ENCODE results near the gene DYNLT4.

GRCh38 chr1:44783697-44784093, 23.5 kb downstream of the DYNLT4 start:
- TF ChIP-seq POLR2A (IDR thresholded peaks at IDR 0.05; ENCODE audit: low read depth, low read length) (no peak), POLR2AphosphoS5 (IDR thresholded peaks at IDR 0.05; ENCODE audit: low read depth, low read length) (0 out of 2 replicates have a peak, but pooled peaks have one; percentile 16), SPI1 (IDR thresholded peaks at IDR 0.05; ENCODE audit: low read depth, low read length) (no peak), TAF1 (IDR thresholded peaks at IDR 0.05; ENCODE audit: low read depth, low read length) (no peak), PAX5 (IDR thresholded peaks at IDR 0.05; ENCODE audit: insufficient read depth, low read length, severe bottlenecking) (no peak)
